ENCODE data around the gene GRIP2.

GRIP2 gene

GRCh38 chr3:14450506-14450905 lies 89.6 kb downstream of the GRIP2 start:
- DNase-seq = no peak

GRCh38 chr3:14448756-14449727 lies 91.1 kb downstream of the GRIP2 start:
- DNase-seq = no peak

GRCh38 chr3:14448063-14448462 lies 92.1 kb downstream of the GRIP2 start:
- no peak for DNase-seq

- no peak for DNase-seq
These were observed 93.1 kb downstream of the GRIP2 start for GRCh38 chr3:14446988-14447570.

- DNase-seq = no peak
These were observed 94.4 kb downstream of the GRIP2 start for GRCh38 chr3:14445773-14446172.

- no peak for DNase-seq
These were observed 95.8 kb downstream of the GRIP2 start for GRCh38 chr3:14444380-14444779.

- no peak for DNase-seq
These were observed 98.2 kb downstream of the GRIP2 start for GRCh38 chr3:14441920-14442300.

GRCh38 chr3:14441240-14441919 lies 98.8 kb downstream of the GRIP2 start:
- DNase-seq = no peak

GRCh38 chr3:14440531-14441239 lies 99.5 kb downstream of the GRIP2 start:
- no peak for DNase-seq

GRCh38 chr3:14440168-14440518 lies 100.0 kb downstream of the GRIP2 start:
- no peak for DNase-seq

GRCh38 chr3:14439501-14440167 lies 100.5 kb downstream of the GRIP2 start:
- no peak for DNase-seq

Measured in stimulated activated CD4-positive, alpha-beta T cell treated with anti-CD3 and anti-CD28 coated beads, Interleukin-2, amount 100 ng/mL, for 48 hours (primary cell).